CD4-positive, alpha-beta T cell treated with Interleukin-4 for 1 hour (primary cell): ENCODE results near the gene B3GLCT.

Experiments used
- DNase-seq, 2 donors: peaks; one replicate each; pipeline ENCODE4 v3.0.0-alpha.2; 2020 to 2022

The B3GLCT gene

GRCh38 chr13:31199849-31200636, at the start of gene B3GLCT:
TSS of gene B3GLCT (plus strand) at chr13:31199975. CDS start at chr13:31200085, 110 bp downstream.
- DNase-seq: peak; percentile 83 to 84

- no peak for DNase-seq
Measured at GRCh38 chr13:31150315-31150985, 49.3 kb upstream of the B3GLCT start.

GRCh38 chr13:31151837-31152236, 47.9 kb upstream of the B3GLCT start:
- DNase-seq: no peak

- DNase-seq: no peak
Measured at GRCh38 chr13:31154939-31155338, 44.8 kb upstream of the B3GLCT start.

- no peak for DNase-seq
Measured at GRCh38 chr13:31159306-31159705, 40.5 kb upstream of the B3GLCT start.

GRCh38 chr13:31160857-31161556, 38.8 kb upstream of the B3GLCT start:
- peak; percentile 68 to 70 for DNase-seq

GRCh38 chr13:31161557-31162150, 38.1 kb upstream of the B3GLCT start, which contains the start of gene HSPH1:
TSS of gene HSPH1 (minus strand) at chr13:31161904. CDS start at chr13:31161582, 322 bp downstream.
- peak; percentile 99 for DNase-seq

- DNase-seq: peak; percentile 99
Measured at GRCh38 chr13:31162151-31163008, 37.4 kb upstream of the B3GLCT start.

- no peak for DNase-seq
Measured at GRCh38 chr13:31166591-31166990, 33.2 kb upstream of the B3GLCT start.

- DNase-seq: no peak
Measured at GRCh38 chr13:31167490-31167889, 32.3 kb upstream of the B3GLCT start.

GRCh38 chr13:31168166-31168565, 31.6 kb upstream of the B3GLCT start:
- no peak for DNase-seq

- DNase-seq: no peak
Measured at GRCh38 chr13:31168736-31169135, 31.0 kb upstream of the B3GLCT start.

GRCh38 chr13:31172001-31172400, 27.8 kb upstream of the B3GLCT start:
- no peak for DNase-seq

GRCh38 chr13:31172535-31172934, 27.2 kb upstream of the B3GLCT start:
- DNase-seq: no peak

- no peak for DNase-seq
Measured at GRCh38 chr13:31174018-31174417, 25.8 kb upstream of the B3GLCT start.

- no peak for DNase-seq
Measured at GRCh38 chr13:31175847-31176532, 23.8 kb upstream of the B3GLCT start.

GRCh38 chr13:31177813-31178495, 21.8 kb upstream of the B3GLCT start:
- peak in 1 of 2 donors; percentile 26 for DNase-seq

GRCh38 chr13:31179241-31179640, 20.5 kb upstream of the B3GLCT start:
- no peak for DNase-seq

- no peak for DNase-seq
Measured at GRCh38 chr13:31179754-31180153, 20.0 kb upstream of the B3GLCT start.

- DNase-seq: no peak
Measured at GRCh38 chr13:31182987-31183386, 16.8 kb upstream of the B3GLCT start.

GRCh38 chr13:31184451-31184850, 15.3 kb upstream of the B3GLCT start:
- no peak for DNase-seq
